Prostate gland (tissue), 2 donors: Measurements from ENCODE around the gene HOXA1.

Experiments used
- CTCF ChIP-seq, 4 experiments: fragments of 200-600 bp in 2 of 4; fragments of 450-650 bp in 2 of 4; sonication (generic) in 2 of 4; IDR thresholded peaks; 1 replicate in 3 of 4; 2 replicates in 1 of 4; pipeline ENCODE4 v1.5.1; 2016 to 2019; ENCODE audit warnings: antibody characterized with exemption in 4 of 4, mild to moderate bottlenecking in 2 of 4, moderate library complexity in 2 of 4
- POLR2A ChIP-seq: fragments of 450-650 bp; IDR thresholded peaks from one replicate; pipeline ENCODE4 v1.6.1; 2016; ENCODE audit warnings: antibody characterized with exemption, mild to moderate bottlenecking
- POLR2AphosphoS5 ChIP-seq: sonication (generic); formaldehyde crosslinking; IDR thresholded peaks from one replicate; pipeline ENCODE4 v1.6.1; 2017; ENCODE audit warnings: antibody characterized with exemption

GRCh38 chr7:27104341-27105058, 8.7 kb upstream of the HOXA1 start:
- TF ChIP-seq CTCF (IDR thresholded peaks at IDR 0.05) = no peak
- no peak for TF ChIP-seq POLR2A
- TF ChIP-seq POLR2AphosphoS5 = no peak
